ENCODE data around the gene PACSIN1.

- TF ChIP-seq POLR2A (IDR thresholded peaks at IDR 0.05) (no peak), CTCF (IDR thresholded peaks at IDR 0.05) (no peak)
These were observed 63.3 kb downstream of the PACSIN1 start for GRCh38 chr6:34528996-34529664.
